DOHH2 (cell line): ENCODE data around the gene ZNF444.

Source experiments
- EZH2phosphoT487 ChIP-seq: fragments of 200-600 bp; sonication (generic); IDR thresholded peaks from 2 replicates; pipeline ENCODE4 v1.6.1; 2017; ENCODE audit warnings: borderline replicate concordance, mild to moderate bottlenecking, antibody characterized with exemption, low read length, moderate library complexity, mixed read lengths
- TF ChIP-seq, protein P1 (sequence below): fragments of 200-600 bp; sonication (generic); IDR thresholded peaks from one replicate; pipeline ENCODE4 v1.5.1; 2014; ENCODE audit warnings: antibody characterized with exemption, mild to moderate bottlenecking, low read depth, low read length; ENCODE audit not compliant: poor library complexity, severe bottlenecking

DNA sequence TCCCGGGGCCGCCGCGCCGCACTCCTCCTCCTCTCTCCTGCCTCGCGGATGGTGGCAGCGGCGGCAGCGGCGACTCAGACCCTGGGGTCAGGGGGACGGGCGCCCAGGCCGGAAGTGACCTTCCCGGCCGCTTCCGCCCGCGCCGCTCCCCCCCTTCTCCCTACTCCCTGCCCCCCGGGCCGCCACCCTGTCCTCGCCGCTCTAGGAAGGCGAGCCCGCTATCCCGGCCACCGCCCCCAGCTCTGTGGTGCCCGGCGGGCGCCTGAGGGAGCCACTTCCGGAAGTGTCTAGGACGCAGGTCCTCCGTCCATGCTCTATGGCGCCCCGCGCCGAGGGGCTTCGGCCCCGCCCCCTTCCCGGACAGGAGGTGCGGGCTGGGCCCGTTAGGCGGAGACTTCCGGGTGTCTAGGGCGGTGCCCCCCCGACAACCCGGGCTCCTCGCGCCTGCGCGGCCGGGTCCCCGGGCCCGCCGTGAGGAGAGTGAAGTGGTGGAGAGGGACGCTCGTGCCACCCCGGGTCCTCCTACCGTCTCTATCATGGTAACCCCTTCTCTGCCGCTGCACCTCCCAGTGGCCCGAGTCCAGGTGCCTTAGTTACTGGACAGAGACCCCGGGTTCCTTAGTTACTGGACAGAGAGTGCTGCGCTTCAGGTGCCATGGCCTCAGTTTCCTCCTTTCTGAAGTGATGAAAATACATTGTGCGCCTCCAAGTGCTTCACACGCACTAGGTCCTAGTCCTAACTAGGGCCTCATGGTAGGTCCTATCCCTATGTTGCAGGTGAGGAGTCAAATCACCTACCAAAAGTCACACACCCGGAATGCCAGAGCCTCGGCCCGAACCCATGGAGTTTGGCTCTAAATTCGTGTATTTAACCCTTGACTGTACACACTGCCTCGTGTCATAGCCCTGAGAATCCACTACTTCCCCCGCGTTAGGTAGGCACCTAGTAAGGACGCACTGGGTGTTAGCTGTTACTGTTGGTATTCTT lies 19.6 kb upstream of the ZNF444 start, which contains the start of gene ZNF787:
- TF ChIP-seq, protein P1, sequence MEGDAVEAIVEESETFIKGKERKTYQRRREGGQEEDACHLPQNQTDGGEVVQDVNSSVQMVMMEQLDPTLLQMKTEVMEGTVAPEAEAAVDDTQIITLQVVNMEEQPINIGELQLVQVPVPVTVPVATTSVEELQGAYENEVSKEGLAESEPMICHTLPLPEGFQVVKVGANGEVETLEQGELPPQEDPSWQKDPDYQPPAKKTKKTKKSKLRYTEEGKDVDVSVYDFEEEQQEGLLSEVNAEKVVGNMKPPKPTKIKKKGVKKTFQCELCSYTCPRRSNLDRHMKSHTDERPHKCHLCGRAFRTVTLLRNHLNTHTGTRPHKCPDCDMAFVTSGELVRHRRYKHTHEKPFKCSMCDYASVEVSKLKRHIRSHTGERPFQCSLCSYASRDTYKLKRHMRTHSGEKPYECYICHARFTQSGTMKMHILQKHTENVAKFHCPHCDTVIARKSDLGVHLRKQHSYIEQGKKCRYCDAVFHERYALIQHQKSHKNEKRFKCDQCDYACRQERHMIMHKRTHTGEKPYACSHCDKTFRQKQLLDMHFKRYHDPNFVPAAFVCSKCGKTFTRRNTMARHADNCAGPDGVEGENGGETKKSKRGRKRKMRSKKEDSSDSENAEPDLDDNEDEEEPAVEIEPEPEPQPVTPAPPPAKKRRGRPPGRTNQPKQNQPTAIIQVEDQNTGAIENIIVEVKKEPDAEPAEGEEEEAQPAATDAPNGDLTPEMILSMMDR: no peak
- no peak for TF ChIP-seq EZH2phosphoT487
